ENCODE data around the gene JAZF1.

Gene JAZF1

GRCh38 chr7:28173531-28173930 is 7.1 kb downstream of the JAZF1 start:
- TF ChIP-seq TAF1 (IDR thresholded peaks at IDR 0.05; ENCODE audit: borderline replicate concordance, insufficient read depth, low read length), result no peak
- TF ChIP-seq POLR2AphosphoS5 (IDR thresholded peaks at IDR 0.05; ENCODE audit: low read depth, low read length), result no peak
- TF ChIP-seq FOXP2 (optimal IDR thresholded peaks at IDR 0.05; ENCODE audit: borderline replicate concordance, extremely low read depth, extremely low read length, insufficient read depth), result no peak
- no peak for TF ChIP-seq REST (IDR thresholded peaks at IDR 0.05; ENCODE audit: insufficient read depth in 1 of 2, low read depth in 2 of 2, low read length in 2 of 2)
- TF ChIP-seq SIN3A (IDR thresholded peaks at IDR 0.05; ENCODE audit: borderline replicate concordance, insufficient read depth, low read length), result no peak

DNA sequence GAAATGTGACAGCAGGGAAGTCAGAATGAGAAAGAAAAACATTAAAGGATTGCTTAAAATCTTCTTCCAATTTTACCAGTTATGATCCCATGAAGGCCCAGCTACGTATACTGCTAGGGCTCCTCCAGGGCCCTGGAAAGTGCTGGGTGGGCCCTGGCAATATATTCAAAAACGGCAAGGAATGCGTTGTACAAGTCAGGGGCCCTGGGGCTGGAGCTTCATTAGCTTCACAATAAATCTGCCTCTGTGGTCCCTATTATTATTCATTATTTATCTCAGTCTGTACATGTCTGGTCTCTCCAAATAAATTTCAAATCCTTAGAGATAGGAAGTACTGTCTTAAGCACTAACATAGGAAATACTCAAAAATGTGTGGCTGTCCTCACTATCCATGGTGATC is 7.6 kb downstream of the JAZF1 start:
- no peak for TF ChIP-seq FOXP2 (optimal IDR thresholded peaks at IDR 0.05; ENCODE audit: borderline replicate concordance, extremely low read depth, extremely low read length, insufficient read depth)
- TF ChIP-seq REST (IDR thresholded peaks at IDR 0.05; ENCODE audit: insufficient read depth in 1 of 2, low read depth in 2 of 2, low read length in 2 of 2), result no peak
- TF ChIP-seq POLR2AphosphoS5 (IDR thresholded peaks at IDR 0.05; ENCODE audit: low read depth, low read length), result no peak
- TF ChIP-seq SIN3A (IDR thresholded peaks at IDR 0.05; ENCODE audit: borderline replicate concordance, insufficient read depth, low read length), result no peak
- TF ChIP-seq TAF1 (IDR thresholded peaks at IDR 0.05; ENCODE audit: borderline replicate concordance, insufficient read depth, low read length), result no peak

DNA sequence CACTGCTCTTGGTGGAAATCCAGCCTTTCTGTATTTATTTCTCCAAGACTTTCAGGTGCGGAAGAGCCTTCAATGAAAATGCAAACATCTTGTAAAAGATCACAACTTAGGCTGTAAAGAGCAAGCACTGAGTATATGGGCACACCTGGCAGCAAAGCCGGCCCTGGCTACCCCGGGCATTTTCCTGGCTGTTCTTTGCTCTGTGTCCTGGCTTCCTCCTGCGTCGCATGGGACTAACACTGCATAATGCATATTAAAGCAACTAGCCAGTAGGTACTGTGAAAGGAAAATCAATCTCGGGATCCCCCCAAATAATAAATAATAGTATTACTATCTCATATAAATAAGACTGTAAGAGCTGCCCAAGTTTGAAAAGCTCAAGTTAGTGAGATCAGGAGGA is 9.9 kb downstream of the JAZF1 start:
- TF ChIP-seq FOXP2 (optimal IDR thresholded peaks at IDR 0.05; ENCODE audit: borderline replicate concordance, extremely low read depth, extremely low read length, insufficient read depth), result no peak
- no peak for TF ChIP-seq SIN3A (IDR thresholded peaks at IDR 0.05; ENCODE audit: borderline replicate concordance, insufficient read depth, low read length)
- no peak for TF ChIP-seq POLR2AphosphoS5 (IDR thresholded peaks at IDR 0.05; ENCODE audit: low read depth, low read length)
- TF ChIP-seq REST (IDR thresholded peaks at IDR 0.05; ENCODE audit: insufficient read depth in 1 of 2, low read depth in 2 of 2, low read length in 2 of 2), result no peak
- no peak for TF ChIP-seq TAF1 (IDR thresholded peaks at IDR 0.05; ENCODE audit: borderline replicate concordance, insufficient read depth, low read length)

DNA sequence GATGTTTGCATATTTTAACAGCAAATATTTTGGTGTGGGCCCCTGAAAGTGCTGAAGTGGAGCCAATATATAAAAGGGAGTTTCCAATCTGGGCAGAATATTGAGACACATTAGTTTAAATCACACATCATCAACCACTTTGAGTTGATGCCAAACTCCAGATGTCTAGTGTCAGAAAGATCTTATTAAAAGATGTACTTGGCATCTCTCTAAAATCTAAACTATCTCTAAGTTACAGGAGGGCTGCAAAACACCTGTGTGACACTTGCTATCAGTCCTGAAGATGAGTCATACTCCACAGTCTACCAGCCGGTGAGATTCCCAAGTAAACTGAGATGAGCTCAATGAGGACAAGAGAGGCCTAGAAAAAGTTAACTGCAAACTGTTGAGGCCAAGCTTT is 11.4 kb downstream of the JAZF1 start:
- TF ChIP-seq SIN3A (IDR thresholded peaks at IDR 0.05; ENCODE audit: borderline replicate concordance, insufficient read depth, low read length), result no peak
- TF ChIP-seq FOXP2 (optimal IDR thresholded peaks at IDR 0.05; ENCODE audit: borderline replicate concordance, extremely low read depth, extremely low read length, insufficient read depth), result no peak
- no peak for TF ChIP-seq POLR2AphosphoS5 (IDR thresholded peaks at IDR 0.05; ENCODE audit: low read depth, low read length)
- no peak for TF ChIP-seq REST (IDR thresholded peaks at IDR 0.05; ENCODE audit: insufficient read depth in 1 of 2, low read depth in 2 of 2, low read length in 2 of 2)
- no peak for TF ChIP-seq TAF1 (IDR thresholded peaks at IDR 0.05; ENCODE audit: borderline replicate concordance, insufficient read depth, low read length)
